Measurements from ENCODE around the gene CFAP251. TPM values are rescaled to one million over a fixed set of nuclear protein-coding genes. Genes with fewer than 3 reads are reported as not detected.

The CFAP251 gene
- total and polyA plus RNA-seq, 10 of the 15 experiments (the other 5 are each of a cell fraction or from before 2014, with no cell fraction given) = 0.10 to 0.97 (median 0.64) TPM

- CTCF ChIA-PET = no interaction called here
- intact Hi-C loops (cut with micrococcal nuclease; ENCODE audit: unreplicated experiment) = no loop called here
Observed at GRCh38 chr12:122049827-122050226, 131.4 kb downstream of the CFAP251 start.

GRCh38 chr12:122050706-122051105 lies 132.3 kb downstream of the CFAP251 start:
- intact Hi-C loops (cut with micrococcal nuclease; ENCODE audit: unreplicated experiment) = no loop called here
- H3K9me3 ChIP-seq (replicated peaks; ENCODE audit: control insufficient read depth, insufficient read depth, low read length) = no peaks in the 10 kb centered on the region
- ChIA-PET SMC1A (ENCODE audit: uncharacterized antibody, unreplicated experiment) (no interaction called here), CTCF (interaction anchor here (0.6 to 2.5 kb wide), 8 partner anchors 73 to 304 kb away, joined by 3 to 21 read pairs (median 4); partner anchors contain the start of genes CFAP251 and RHOF), RAD21 (ENCODE audit: unreplicated experiment) (no interaction called here), POLR2A (no interaction called here)
- no peaks in the 10 kb centered on the region for H3K4me1 ChIP-seq (ENCODE audit: control insufficient read depth, insufficient read depth, low read length)
- H3K9ac ChIP-seq (ENCODE audit: control insufficient read depth, insufficient read depth, low read length) = no peak overlapping the region
- in situ Hi-C loops (cut with MboI) = no loop called here
- no peak overlapping the region for H3K4me2 ChIP-seq (ENCODE audit: control insufficient read depth, insufficient read depth)
- no TSS peak for BruUV-seq (replicated peaks)
- DNase-seq (ENCODE audit: low read depth, low spot score) (no peak), ATAC-seq (no peak), FAIRE-seq (no peak)
- no peaks in the 10 kb centered on the region for H3K79me2 ChIP-seq (ENCODE audit: control insufficient read depth, insufficient read depth, low read length)
- H3K27me3 ChIP-seq (replicated peaks in 1 of 2; ENCODE audit: control insufficient read depth in 2 of 2, insufficient read depth in 2 of 2, low read length in 1 of 2) = no peaks in the 10 kb centered on the region; a peak in 1 of 4 replicates
- 86% methylated on average over 20 of the region's 20 CpGs for WGBS (ENCODE audit: insufficient coverage, insufficient replicate concordance, low lambda C conversion rate, missing lambda C conversion rate)
- no peak overlapping the region for H3K27ac ChIP-seq (ENCODE audit: control insufficient read depth, insufficient read depth)
- H4K20me1 ChIP-seq (ENCODE audit: control insufficient read depth, insufficient read depth) = no peaks in the 10 kb centered on the region
- TF ChIP-seq HCFC1 (IDR thresholded peaks at IDR 0.05; ENCODE audit: low read length) = no peak
- no peak for TF ChIP-seq USF1 (IDR thresholded peaks at IDR 0.05; ENCODE audit: borderline replicate concordance, extremely low read length, insufficient read depth, low read depth, low read length)
- TF ChIP-seq SRF (IDR thresholded peaks at IDR 0.05; ENCODE audit: low read depth in 2 of 2, low read length in 2 of 2) = no peak
- TF ChIP-seq SKIL (IDR thresholded peaks at IDR 0.05; ENCODE audit: low read depth, poor library complexity, severe bottlenecking) = no peak
- no peak for TF ChIP-seq SMAD1 (IDR thresholded peaks at IDR 0.05; ENCODE audit: low read depth, partially characterized antibody)
- TF ChIP-seq KDM1A (IDR thresholded peaks at IDR 0.05; ENCODE audit: borderline replicate concordance) = no peak
- TF ChIP-seq ZZZ3 (IDR thresholded peaks at IDR 0.05; ENCODE audit: control insufficient read depth, insufficient read length, low read depth) = no peak
- no peak for TF ChIP-seq HDGF (IDR thresholded peaks at IDR 0.05)
- H3K4me3 ChIP-seq = no peak overlapping the region
- H3K36me3 ChIP-seq (ENCODE audit: control insufficient read depth in 2 of 2, insufficient read depth in 2 of 2, low read length in 1 of 2) = no peaks in the 10 kb centered on the region
- H2AFZ ChIP-seq (ENCODE audit: control insufficient read depth, low read depth, low read length) = no peak overlapping the region

More at GRCh38 chr12:122049827-122050226, 131.4 kb downstream of the CFAP251 start:
- ATAC-seq = no peak
- no peak overlapping the region for H2AFZ ChIP-seq (ENCODE audit: control insufficient read depth, low read depth, low read length)
- H3K27me3 ChIP-seq (replicated peaks in 1 of 2; ENCODE audit: control insufficient read depth in 2 of 2, insufficient read depth in 2 of 2, low read length in 1 of 2) = no peaks in the 10 kb centered on the region; a peak in 1 of 4 replicates
- H3K4me2 ChIP-seq (ENCODE audit: control insufficient read depth, insufficient read depth) = no peak overlapping the region
- H3K79me2 ChIP-seq (ENCODE audit: control insufficient read depth, insufficient read depth, low read length) = no peaks in the 10 kb centered on the region
- H3K9me3 ChIP-seq (replicated peaks; ENCODE audit: control insufficient read depth, insufficient read depth, low read length) = no peaks in the 10 kb centered on the region
- H3K27ac ChIP-seq (ENCODE audit: control insufficient read depth, insufficient read depth) = no peak overlapping the region
- DNase-seq (ENCODE audit: low read depth, low spot score) = no peak
- no peaks in the 10 kb centered on the region for H3K36me3 ChIP-seq (ENCODE audit: control insufficient read depth in 2 of 2, insufficient read depth in 2 of 2, low read length in 1 of 2)
- no TSS peak for BruUV-seq (replicated peaks)
- 93% methylated on average over 9 of the region's 9 CpGs for WGBS (ENCODE audit: insufficient coverage, insufficient replicate concordance, low lambda C conversion rate, missing lambda C conversion rate)
- in situ Hi-C loops (cut with MboI) = no loop called here
- POLR2A ChIA-PET = no interaction called here
- SMC1A ChIA-PET (ENCODE audit: uncharacterized antibody, unreplicated experiment) = no interaction called here
- TF ChIP-seq ZNF24 (IDR thresholded peaks at IDR 0.05) (no peak), CHD4 (IDR thresholded peaks at IDR 0.05) (no peak), CHD1 (IDR thresholded peaks at IDR 0.05; ENCODE audit: low read depth, low read length) (no peak), GABPA (IDR thresholded peaks at IDR 0.05; ENCODE audit: low read depth) (no peak), SIX5 (IDR thresholded peaks at IDR 0.05; ENCODE audit: low read depth, low read length, severe bottlenecking) (no peak), RFX5 (IDR thresholded peaks at IDR 0.05; ENCODE audit: low read depth, low read length) (no peak), ZZZ3 (IDR thresholded peaks at IDR 0.05; ENCODE audit: control insufficient read depth, insufficient read length, low read depth) (no peak), BCL11A (IDR thresholded peaks at IDR 0.05; ENCODE audit: low read depth, low read length) (no peak), DPF2 (IDR thresholded peaks at IDR 0.05) (no peak)
- no peaks in the 10 kb centered on the region for H4K20me1 ChIP-seq (ENCODE audit: control insufficient read depth, insufficient read depth)
- H3K4me3 ChIP-seq = no peak overlapping the region
- FAIRE-seq = no peak
- RAD21 ChIA-PET (ENCODE audit: unreplicated experiment) = interaction anchor here (0.7 kb wide), 1 partner anchor 1849 kb away, joined by 3 read pairs; no protein-coding TSS in a partner anchor
- H3K9ac ChIP-seq (ENCODE audit: control insufficient read depth, insufficient read depth, low read length) = no peak overlapping the region
- H3K4me1 ChIP-seq (ENCODE audit: control insufficient read depth, insufficient read depth, low read length) = no peaks in the 10 kb centered on the region

Data from GM12878 (cell line).